ENCODE data around the gene UTP3. TPM values are rescaled to one million over a fixed set of nuclear protein-coding genes. Genes with fewer than 3 reads are reported as not detected.

UTP3 gene
- total and polyA plus RNA-seq, 2 donors (not counting 3 experiments of a cell fraction or from before 2014, with no cell fraction given) = 8.7 to 32.8 TPM

DNA sequence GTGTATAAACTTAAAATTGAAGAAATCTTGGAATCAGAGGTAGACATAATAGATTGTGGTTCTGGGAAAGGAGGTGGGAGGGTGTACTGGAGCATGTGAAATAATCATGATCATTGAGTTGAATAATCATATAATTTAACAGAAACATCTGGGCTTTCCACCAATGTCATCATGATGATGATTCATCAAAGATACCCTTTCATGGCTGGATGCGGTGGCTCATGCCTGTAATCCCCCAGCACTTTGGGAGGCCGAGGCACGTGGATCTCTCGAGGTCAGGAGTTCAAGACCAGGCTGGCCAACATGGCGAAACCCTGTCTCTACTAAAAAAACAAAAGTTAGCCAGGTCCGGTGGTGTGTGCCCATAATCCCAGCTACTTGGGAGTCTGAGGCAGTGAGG, 26.8 kb downstream of the UTP3 start:
- no peak overlapping the region for H3K4me2 ChIP-seq (ENCODE audit: insufficient read depth, low read length)
- H3K9me3 ChIP-seq (replicated peaks; ENCODE audit: control insufficient read depth, insufficient read depth, low read length) = no peaks in the 10 kb centered on the region
- H3K9me1 ChIP-seq (replicated peaks; ENCODE audit: control insufficient read depth, extremely low read depth, insufficient read depth, low read length) = no peaks in the 10 kb centered on the region
- no peaks in the 10 kb centered on the region for H3K27me3 ChIP-seq (ENCODE audit: control insufficient read depth in 2 of 2, insufficient read depth in 2 of 2, low read length in 2 of 2)
- dilution Hi-C loops (cut with MboI; ENCODE audit: extremely low pct_ligation_motif_present, low sequenced_read_pairs) = no loop called here
- no peaks in the 10 kb centered on the region for H3K36me3 ChIP-seq (ENCODE audit: control insufficient read depth in 2 of 2, extremely low read depth in 1 of 2, insufficient read depth in 2 of 2, low read length in 2 of 2)
- no peak overlapping the region for H3K27ac ChIP-seq (ENCODE audit: insufficient read depth, low read depth, low read length)
- H4K20me1 ChIP-seq (replicated peaks; ENCODE audit: control insufficient read depth, extremely low read depth, insufficient read depth, low read length) = no peaks in the 10 kb centered on the region
- POLR2A ChIA-PET = no interaction called here
- peaks cover 28% of the 10 kb centered on the region for H3K79me2 ChIP-seq (ENCODE audit: control insufficient read depth, insufficient read depth, low read length)
- peaks cover 5% of the 10 kb centered on the region for H3K4me1 ChIP-seq (ENCODE audit: control insufficient read depth, extremely low read depth, insufficient read depth, low read length)
- CTCF ChIA-PET = interaction anchor here (0.6 kb wide), 1 partner anchor 9 kb away, joined by 4 read pairs; no protein-coding TSS in a partner anchor
- TF ChIP-seq EZH2 (IDR thresholded peaks at IDR 0.05; ENCODE audit: borderline replicate concordance, low read depth, low read length, severe bottlenecking) = no peak
- TF ChIP-seq POLR2AphosphoS5 (IDR thresholded peaks at IDR 0.05; ENCODE audit: insufficient read depth, low read depth, low read length) = no peak
- TF ChIP-seq POLR2A (IDR thresholded peaks at IDR 0.05; ENCODE audit: low read depth, low read length) = no peak
- no peak for TF ChIP-seq JUN (IDR thresholded peaks at IDR 0.05; ENCODE audit: borderline replicate concordance, insufficient read depth, insufficient read length, low read depth)
- TF ChIP-seq FOS (IDR thresholded peaks at IDR 0.05; ENCODE audit: borderline replicate concordance, insufficient read depth, low read length) = no peak
- no peak for TF ChIP-seq MYC (IDR thresholded peaks at IDR 0.05; ENCODE audit: low read depth, low read length)
- no peak for TF ChIP-seq MAX (IDR thresholded peaks at IDR 0.05; ENCODE audit: insufficient read depth, insufficient read length)
- TF ChIP-seq CTCF (IDR thresholded peaks at IDR 0.05; ENCODE audit: extremely low read depth in 1 of 2, insufficient read depth in 1 of 2, low read depth in 1 of 2, low read length in 2 of 2) = no peak
- no peak for TF ChIP-seq GATA2 (IDR thresholded peaks at IDR 0.05; ENCODE audit: insufficient read depth, insufficient read length, low read depth, low read length)
- DNase-seq (ENCODE audit: low read depth, low spot score) (no peak), FAIRE-seq (no peak)
- H2AFZ ChIP-seq (ENCODE audit: low read depth, low read length) = no peak overlapping the region
- no TSS peak for BruUV-seq (replicated peaks)
- no peak overlapping the region for H3K9ac ChIP-seq (replicated peaks; ENCODE audit: extremely low read depth, insufficient read depth, low read length)
- intact Hi-C loops (cut with micrococcal nuclease) = no loop called here
- no peak overlapping the region for H3K4me3 ChIP-seq (replicated peaks in 1 of 3; ENCODE audit: insufficient read depth in 1 of 3, low read depth in 1 of 3, low read length in 3 of 3)

All from endothelial cell of umbilical vein (primary cell).